KMS-11 (cell line): Measurements from ENCODE around the gene ESRRB.

Source experiments
- H2AFZ ChIP-seq: fragments of 200-600 bp; sonication (generic); 2 replicates; pipeline ENCODE4 v1.6.1; 2016; ENCODE audit warnings: antibody characterized with exemption, mixed run types, low read depth
- H3K27ac ChIP-seq: fragments of 200-600 bp; sonication (generic); 2 replicates; pipeline ENCODE4 v1.6.1; 2016; ENCODE audit warnings: mild to moderate bottlenecking, mixed run types
- H3K27me3 ChIP-seq: fragments of 200-600 bp; sonication (generic); 2 replicates; pipeline ENCODE4 v1.6.1; 2017; ENCODE audit warnings: mild to moderate bottlenecking, low read depth, mixed run types, moderate library complexity; ENCODE audit not compliant: insufficient read depth
- H3K36me3 ChIP-seq: fragments of 200-600 bp; sonication (generic); 2 replicates; pipeline ENCODE4 v1.6.1; 2017; ENCODE audit warnings: mild to moderate bottlenecking, mixed run types; ENCODE audit not compliant: insufficient read depth
- H3K4me1 ChIP-seq: fragments of 200-600 bp; sonication (generic); 2 replicates; pipeline ENCODE4 v1.6.1; 2016; ENCODE audit warnings: mild to moderate bottlenecking, low read depth, mixed run types; ENCODE audit not compliant: poor library complexity, severe bottlenecking
- H3K4me2 ChIP-seq: fragments of 200-600 bp; sonication (generic); 2 replicates; pipeline ENCODE4 v1.7.0; 2016; ENCODE audit warnings: mild to moderate bottlenecking, mixed run types
- H3K4me3 ChIP-seq: fragments of 200-600 bp; sonication (generic); IDR thresholded peaks from 2 replicates; pipeline ENCODE4 v1.6.1; 2017; ENCODE audit warnings: low read depth, low read length, mixed read lengths; ENCODE audit not compliant: insufficient read depth
- H3K79me2 ChIP-seq: fragments of 200-600 bp; sonication (generic); 2 replicates; pipeline ENCODE4 v1.6.1; 2016; ENCODE audit warnings: low read depth, mixed run types; ENCODE audit not compliant: insufficient read depth
- H3K9ac ChIP-seq: fragments of 200-600 bp; sonication (generic); 2 replicates; pipeline ENCODE4 v1.6.1; 2016; ENCODE audit warnings: mild to moderate bottlenecking, mixed run types
- H4K20me1 ChIP-seq: fragments of 200-600 bp; sonication (generic); 2 replicates; pipeline ENCODE4 v1.6.1; 2016; ENCODE audit warnings: mild to moderate bottlenecking, mixed run types; ENCODE audit not compliant: insufficient read depth
- CTCF ChIP-seq: fragments of 200-600 bp; sonication (generic); conservative IDR thresholded peaks from 2 replicates; pipeline ENCODE4 v1.6.1; 2017; ENCODE audit warnings: low read depth, mild to moderate bottlenecking, antibody characterized with exemption, low read length, moderate library complexity, mixed read lengths

Gene ESRRB

GRCh38 chr14:76484355-76484754, 108.4 kb downstream of the ESRRB start:
- Histone ChIP-seq H3K9ac (no peak overlapping the region), H3K27ac (no peak overlapping the region), H3K36me3 (no peaks in the 10 kb centered on the region), H2AFZ (no peak overlapping the region), H3K27me3 (no peaks in the 10 kb centered on the region), H3K4me1 (no peaks in the 10 kb centered on the region), H3K4me3 (no peak overlapping the region), H3K79me2 (no peaks in the 10 kb centered on the region), H3K4me2 (no peak overlapping the region), H4K20me1 (no peaks in the 10 kb centered on the region)
- no peak for TF ChIP-seq CTCF

GRCh38 chr14:76486251-76486743, 110.4 kb downstream of the ESRRB start:
- no peaks in the 10 kb centered on the region for H4K20me1 ChIP-seq
- no peaks in the 10 kb centered on the region for H3K79me2 ChIP-seq
- H3K27ac ChIP-seq = no peak overlapping the region
- no peaks in the 10 kb centered on the region for H3K36me3 ChIP-seq
- H3K4me3 ChIP-seq = no peak overlapping the region
- no peak overlapping the region for H3K4me2 ChIP-seq
- no peaks in the 10 kb centered on the region for H3K27me3 ChIP-seq
- TF ChIP-seq CTCF = no peak
- no peak overlapping the region for H3K9ac ChIP-seq
- H3K4me1 ChIP-seq = no peaks in the 10 kb centered on the region
- no peak overlapping the region for H2AFZ ChIP-seq

- Histone ChIP-seq H3K4me2 (no peak overlapping the region), H3K4me1 (no peaks in the 10 kb centered on the region), H3K27me3 (no peaks in the 10 kb centered on the region), H3K79me2 (no peaks in the 10 kb centered on the region), H3K9ac (no peak overlapping the region), H3K36me3 (no peaks in the 10 kb centered on the region), H3K27ac (no peak overlapping the region), H4K20me1 (no peaks in the 10 kb centered on the region), H3K4me3 (no peak overlapping the region), H2AFZ (no peak overlapping the region)
- TF ChIP-seq CTCF = no peak
These were observed 112.6 kb downstream of the ESRRB start for GRCh38 chr14:76488551-76488950.

- Histone ChIP-seq H2AFZ (no peak overlapping the region), H4K20me1 (no peaks in the 10 kb centered on the region), H3K9ac (no peak overlapping the region), H3K27ac (no peak overlapping the region), H3K4me2 (no peak overlapping the region), H3K27me3 (no peaks in the 10 kb centered on the region), H3K36me3 (no peaks in the 10 kb centered on the region), H3K79me2 (no peaks in the 10 kb centered on the region), H3K4me3 (no peak overlapping the region), H3K4me1 (no peaks in the 10 kb centered on the region)
- no peak for TF ChIP-seq CTCF
These were observed 113.7 kb downstream of the ESRRB start for GRCh38 chr14:76489667-76490066.
